IMR-90 (cell line): Measurements from ENCODE around the gene IFIT1B. TPM values are rescaled to one million over a fixed set of nuclear protein-coding genes. Genes with fewer than 3 reads are reported as not detected.

Source experiments
- ATAC-seq: fragments of 200-7000 bp; cut with Tn5 transposase; 2 replicates; pipeline ENCODE4 v1.9.1; 2020; ENCODE audit warnings: low read depth, mild to moderate bottlenecking, moderate library complexity
- BruUV-seq: library from RNA; stranded (reverse); fragments of 400-500 nt; replicated peaks from 2 replicates; lab custom pipeline; 2021; lab: Mats Ljungman, UMichigan
- CTCF ChIA-PET: fragments of 300-600 bp; formaldehyde crosslinking; extraction: SDS; loops from one replicate; lab custom pipeline; 2021; ENCODE audit warnings: antibody characterized with exemption; lab: Yijun Ruan, JAX
- POLR2A ChIA-PET: fragments of 300-600 bp; sonication (Branson Sonifier 250); formaldehyde crosslinking; loops from one replicate; lab custom pipeline; 2022; ENCODE audit warnings: antibody characterized with exemption; ENCODE audit not compliant: unreplicated experiment; lab: Charles Lee
- DNase-seq: peaks from one replicate; pipeline ENCODE4 v3.0.0; 2013
- H2AFZ ChIP-seq: replicated peaks from 2 replicates; pipeline ENCODE3; 2013; ENCODE audit warnings: low read length, mild to moderate bottlenecking; ENCODE audit not compliant: poor library complexity
- H2AK5ac ChIP-seq: 2 replicates; pipeline ENCODE4 v1.6.1; 2013; ENCODE audit warnings: low read depth, low read length, inconsistent platforms
- H2AK9ac ChIP-seq: replicated peaks from 2 replicates; pipeline ENCODE3; 2013; ENCODE audit warnings: mild to moderate bottlenecking, low read depth, low read length, moderate library complexity; ENCODE audit not compliant: poor library complexity
- H2BK120ac ChIP-seq: 2 replicates; pipeline ENCODE4 v1.6.1; 2013; ENCODE audit warnings: low read depth, low read length, inconsistent platforms
- H2BK15ac ChIP-seq: 3 replicates; pipeline ENCODE4 v1.6.1; 2013; ENCODE audit warnings: low read depth, low read length, inconsistent platforms
- H2BK20ac ChIP-seq: 2 replicates; pipeline ENCODE4 v1.6.1; 2013; ENCODE audit warnings: low read depth, mild to moderate bottlenecking, inconsistent platforms, low read length, moderate library complexity
- H2BK5ac ChIP-seq: 2 replicates; pipeline ENCODE4 v1.6.1; 2013; ENCODE audit warnings: mild to moderate bottlenecking, low read depth, low read length, inconsistent platforms; ENCODE audit not compliant: poor library complexity, severe bottlenecking
- H3K14ac ChIP-seq: replicated peaks from 2 replicates; pipeline ENCODE4 v1.6.1; 2013; ENCODE audit warnings: low read depth, low read length, inconsistent platforms
- H3K18ac ChIP-seq: 2 replicates; pipeline ENCODE4 v1.6.1; 2013; ENCODE audit warnings: low read depth, low read length, control low read depth
- H3K23ac ChIP-seq: 2 replicates; pipeline ENCODE4 v1.6.1; 2013; ENCODE audit warnings: low read depth, low read length, inconsistent platforms
- H3K27ac ChIP-seq: 2 replicates; pipeline ENCODE4 v1.5.1; 2013; ENCODE audit warnings: mild to moderate bottlenecking, control low read depth, low read length; ENCODE audit not compliant: insufficient read depth
- H3K27me3 ChIP-seq: 2 replicates; pipeline ENCODE4 v1.6.1; 2013; ENCODE audit warnings: low read length; ENCODE audit not compliant: control insufficient read depth, insufficient read depth
- H3K36me3 ChIP-seq: 2 replicates; pipeline ENCODE4 v1.6.1; 2013; ENCODE audit warnings: low read length, mixed read lengths; ENCODE audit not compliant: control insufficient read depth, insufficient read depth
- H3K4ac ChIP-seq: 2 replicates; pipeline ENCODE4 v1.6.1; 2013; ENCODE audit warnings: low read depth, low read length, inconsistent platforms
- H3K4me1 ChIP-seq: 2 replicates; pipeline ENCODE4 v1.6.1; 2013; ENCODE audit warnings: low read length, mixed read lengths; ENCODE audit not compliant: control insufficient read depth, insufficient read depth
- H3K4me2 ChIP-seq: 2 replicates; pipeline ENCODE4 v1.6.1; 2013; ENCODE audit warnings: low read depth, mild to moderate bottlenecking, control low read depth, low read length, moderate library complexity
- H3K4me3 ChIP-seq: 2 replicates; pipeline ENCODE4 v1.5.1; 2013; ENCODE audit warnings: low read depth, mild to moderate bottlenecking, control low read depth, low read length, moderate library complexity; ENCODE audit not compliant: insufficient read depth
- H3K56ac ChIP-seq: 2 replicates; pipeline ENCODE4 v1.6.1; 2013; ENCODE audit warnings: low read length, inconsistent platforms; ENCODE audit not compliant: insufficient read depth; ENCODE audit errors: extremely low read depth
- H3K79me1 ChIP-seq, 2 experiments: 2 replicates each; pipeline ENCODE4 v1.6.1; 2013; ENCODE audit warnings: low read length in 2 of 2, inconsistent platforms in 1 of 2, low read depth in 1 of 2
- H3K9ac ChIP-seq: 2 replicates; pipeline ENCODE4 v1.6.1; 2013; ENCODE audit warnings: low read depth, low read length, control low read depth
- H3K9me1 ChIP-seq: 2 replicates; pipeline ENCODE4 v1.6.1; 2013; ENCODE audit warnings: low read length, inconsistent platforms; ENCODE audit not compliant: insufficient read depth
- H3K9me3 ChIP-seq: 2 replicates; pipeline ENCODE4 v1.6.1; 2013; ENCODE audit warnings: low read length; ENCODE audit not compliant: control insufficient read depth, insufficient read depth
- H4K20me1 ChIP-seq: 2 replicates; pipeline ENCODE4 v1.6.1; 2013; ENCODE audit warnings: low read length, inconsistent platforms; ENCODE audit not compliant: insufficient read depth
- H4K5ac ChIP-seq: 2 replicates; pipeline ENCODE4 v1.6.1; 2013; ENCODE audit warnings: mild to moderate bottlenecking, low read depth, low read length, control low read depth
- H4K8ac ChIP-seq, 2 experiments: 2 replicates each; pipeline ENCODE4 v1.6.1; 2013; ENCODE audit warnings: low read depth in 2 of 2, low read length in 2 of 2, control low read depth in 1 of 2, inconsistent platforms in 1 of 2
- H4K91ac ChIP-seq: 2 replicates; pipeline ENCODE4 v1.6.1; 2013; ENCODE audit warnings: low read depth, low read length, inconsistent platforms; ENCODE audit not compliant: insufficient read depth
- BHLHE40 ChIP-seq: fragments of 150-350 bp; IDR thresholded peaks from 2 replicates; pipeline ENCODE4 v1.6.1; 2016; ENCODE audit warnings: mild to moderate bottlenecking, low read depth, low read length
- CEBPB ChIP-seq: IDR thresholded peaks from 2 replicates; pipeline ENCODE4 v1.6.1; 2012; ENCODE audit warnings: low read depth, low read length, improper control_type of control experiment
- CHD1 ChIP-seq: IDR thresholded peaks from 2 replicates; pipeline ENCODE4 v1.6.1; 2012; ENCODE audit warnings: low read depth, low read length, improper control_type of control experiment
- CTCF ChIP-seq: conservative IDR thresholded peaks from 2 replicates; pipeline ENCODE4 v1.5.1; 2012; ENCODE audit warnings: mild to moderate bottlenecking, low read depth, low read length, improper control_type of control experiment
- FOS ChIP-seq: fragments of 150-350 bp; IDR thresholded peaks from 2 replicates; pipeline ENCODE4 v1.6.1; 2016; ENCODE audit warnings: low read depth, low read length
- MAFK ChIP-seq: IDR thresholded peaks from 2 replicates; pipeline ENCODE4 v1.6.1; 2012; ENCODE audit warnings: low read depth, low read length, improper control_type of control experiment
- MAZ ChIP-seq: IDR thresholded peaks from 2 replicates; pipeline ENCODE4 v1.6.1; 2012; ENCODE audit warnings: low read depth, mild to moderate bottlenecking, low read length, improper control_type of control experiment, moderate library complexity, borderline replicate concordance
- MXI1 ChIP-seq: IDR thresholded peaks from 2 replicates; pipeline ENCODE4 v1.6.1; 2012; ENCODE audit warnings: low read depth, mild to moderate bottlenecking, low read length, moderate library complexity, borderline replicate concordance
- NFE2L2 ChIP-seq: fragments of 150-350 bp; IDR thresholded peaks from 2 replicates; pipeline ENCODE4 v1.6.1; 2016; ENCODE audit warnings: low read depth, mild to moderate bottlenecking, low read length
- POLR2A ChIP-seq: IDR thresholded peaks from 2 replicates; pipeline ENCODE4 v1.6.1; 2012; ENCODE audit warnings: mild to moderate bottlenecking, low read depth, low read length
- RAD21 ChIP-seq: IDR thresholded peaks from 2 replicates; pipeline ENCODE4 v1.6.1; 2012; ENCODE audit warnings: low read length, improper control_type of control experiment
- RCOR1 ChIP-seq: IDR thresholded peaks from 2 replicates; pipeline ENCODE4 v1.6.1; 2012; ENCODE audit warnings: mild to moderate bottlenecking, low read length, improper control_type of control experiment; ENCODE audit not compliant: insufficient replicate concordance
- RFX5 ChIP-seq: IDR thresholded peaks from 2 replicates; pipeline ENCODE4 v1.8.0; 2012; ENCODE audit warnings: low read depth, mild to moderate bottlenecking, low read length, moderate library complexity
- SMC3 ChIP-seq: fragments of 150-350 bp; IDR thresholded peaks from 2 replicates; pipeline ENCODE4 v1.6.1; 2016; ENCODE audit warnings: low read depth, mild to moderate bottlenecking, antibody characterized with exemption, low read length, moderate library complexity
- WGBS, 2 experiments: methylation state at CpG; one replicate each; pipeline versions ENCODE4 v1.1.5 to v1.1.7; 2013; ENCODE audit warnings: missing lambda C conversion rate in 2 of 2; ENCODE audit not compliant: insufficient read length in 1 of 2; ENCODE audit errors: extremely low coverage in 2 of 2; 5-methylcytosine and 5-hydroxymethylcytosine counted together
- dilution Hi-C: fragments of 300-500 bp; cut with HindIII; formaldehyde crosslinking; loops from one replicate; pipeline ENCODE4 v1.14.3; 2018; ENCODE audit warnings: low sequenced_read_pairs; ENCODE audit not compliant: unreplicated experiment
- in situ Hi-C: fragments of 300-500 bp; cut with MboI; formaldehyde crosslinking; loops from 3 replicates; pipeline ENCODE4 v1.14.3; 2019; ENCODE audit warnings: low sequenced_read_pairs, inconsistent platforms, mixed read lengths
- intact Hi-C: fragments of 100-400 bp; cut with micrococcal nuclease; formaldehyde crosslinking; loops from 2 replicates; pipeline ENCODE4 v1.10.0; 2022
- polyA plus RNA-seq, 3 experiments: library from polyadenylated mRNA; depleted of rRNA; stranded (reverse); fragments of >200 nt; gene quantifications; 2 replicates each; pipeline ENCODE4 v1.2.3, GENCODE V29; 2012; ENCODE audit warnings: low replicate concordance in 1 of 3
- total RNA-seq: library from RNA; depleted of rRNA; stranded (reverse); fragments of >200 nt; gene quantifications from 2 replicates; pipeline ENCODE4 v1.2.3, GENCODE V29; 2012
- TF ChIP-seq, protein P1 (sequence below): fragments of 150-350 bp; IDR thresholded peaks from 2 replicates; pipeline ENCODE4 v1.6.1; 2016; ENCODE audit warnings: low read depth, mild to moderate bottlenecking, low read length, moderate library complexity, borderline replicate concordance
- TF ChIP-seq, protein P2 (sequence below): fragments of 150-350 bp; IDR thresholded peaks from 2 replicates; pipeline ENCODE4 v1.6.1; 2017; ENCODE audit warnings: mild to moderate bottlenecking, antibody characterized with exemption, low read length, low read depth

Gene IFIT1B
- total and polyA plus RNA-seq, 2 of the 4 experiments (the other 2 are of a cell fraction): not detected

GRCh38 chr10:89431977-89432376, 54.1 kb downstream of the IFIT1B start:
- Histone ChIP-seq H2BK5ac (no peak overlapping the region), H2BK15ac (peak overlapping the region; percentile 46; the same call in 1 of the 3 replicates), H2AFZ (no peak overlapping the region), H2BK120ac (peak overlapping the region; percentile 33; the same call in 1 of the 2 replicates), H2BK20ac (peak overlapping the region; percentile 33), H3K4me1 (peaks cover 15% of the 10 kb centered on the region), H3K9me3 (no peaks in the 10 kb centered on the region), H3K56ac (no peak overlapping the region), H3K14ac (peak overlapping the region; percentile 36; the same call in 1 of the 2 replicates), H3K4me2 (peak overlapping the region; percentile 36; the same call in 1 of the 2 replicates), H4K5ac (no peak overlapping the region), H2AK5ac (no peak overlapping the region), H3K9me1 (peaks cover 7% of the 10 kb centered on the region), H4K20me1 (no peaks in the 10 kb centered on the region), H3K79me1 (no peaks in the 10 kb centered on the region), H3K23ac (no peak overlapping the region), H3K27ac (no peak overlapping the region), H2AK9ac (no peak overlapping the region), H4K8ac (no peak overlapping the region), H3K9ac (no peak overlapping the region), H3K4me3 (no peak overlapping the region), H3K4ac (no peak overlapping the region; the same call in 1 of the 2 replicates), H3K36me3 (no peaks in the 10 kb centered on the region), H4K91ac (no peak overlapping the region), H3K18ac (no peak overlapping the region), H3K27me3 (no peaks in the 10 kb centered on the region)
- intact Hi-C loops: no loop called here
- DNase-seq (peak; percentile 66), ATAC-seq (no peak)
- TF ChIP-seq POLR2A (no peak), MAFK (no peak), NFE2L2 (no peak), BHLHE40 (no peak), RAD21 (no peak), MAZ (no peak), FOS (no peak), CEBPB (no peak), SMC3 (no peak), RFX5 (no peak), MXI1 (no peak), CHD1 (no peak), RCOR1 (no peak), CTCF (no peak)
- TF ChIP-seq, protein P1, sequence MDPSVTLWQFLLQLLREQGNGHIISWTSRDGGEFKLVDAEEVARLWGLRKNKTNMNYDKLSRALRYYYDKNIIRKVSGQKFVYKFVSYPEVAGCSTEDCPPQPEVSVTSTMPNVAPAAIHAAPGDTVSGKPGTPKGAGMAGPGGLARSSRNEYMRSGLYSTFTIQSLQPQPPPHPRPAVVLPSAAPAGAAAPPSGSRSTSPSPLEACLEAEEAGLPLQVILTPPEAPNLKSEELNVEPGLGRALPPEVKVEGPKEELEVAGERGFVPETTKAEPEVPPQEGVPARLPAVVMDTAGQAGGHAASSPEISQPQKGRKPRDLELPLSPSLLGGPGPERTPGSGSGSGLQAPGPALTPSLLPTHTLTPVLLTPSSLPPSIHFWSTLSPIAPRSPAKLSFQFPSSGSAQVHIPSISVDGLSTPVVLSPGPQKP: no peak
- TF ChIP-seq, protein P2, sequence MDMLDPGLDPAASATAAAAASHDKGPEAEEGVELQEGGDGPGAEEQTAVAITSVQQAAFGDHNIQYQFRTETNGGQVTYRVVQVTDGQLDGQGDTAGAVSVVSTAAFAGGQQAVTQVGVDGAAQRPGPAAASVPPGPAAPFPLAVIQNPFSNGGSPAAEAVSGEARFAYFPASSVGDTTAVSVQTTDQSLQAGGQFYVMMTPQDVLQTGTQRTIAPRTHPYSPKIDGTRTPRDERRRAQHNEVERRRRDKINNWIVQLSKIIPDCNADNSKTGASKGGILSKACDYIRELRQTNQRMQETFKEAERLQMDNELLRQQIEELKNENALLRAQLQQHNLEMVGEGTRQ: no peak
- CTCF ChIA-PET: interaction anchor here (1.2 kb wide), 1 partner anchor 34 kb away, joined by 3 read pairs; no protein-coding TSS in a partner anchor
- no CpG with 5 or more reads among the region's 3 CpGs for WGBS, 2 experiments
- dilution Hi-C loops: no loop called here
- POLR2A ChIA-PET: no interaction called here
- in situ Hi-C loops: loop anchor here (25.0 kb wide), 1 partner anchor 1430 kb away; the partner anchor contains the start of genes HTR7 and RPP30
- no TSS peak for BruUV-seq
